GM23338 (cell line): ENCODE results near the gene STARD4. TPM values are rescaled to one million over a fixed set of nuclear protein-coding genes. Genes with fewer than 3 reads are reported as not detected.

Experiments used
- EZH2 ChIP-seq: fragments of 200-600 bp; sonication (generic); IDR thresholded peaks from one replicate; pipeline ENCODE4 v1.8.0; 2017; ENCODE audit warnings: antibody characterized with exemption, mild to moderate bottlenecking, low read depth; ENCODE audit not compliant: unreplicated experiment
- EZH2phosphoT487 ChIP-seq: fragments of 200-600 bp; sonication (generic); IDR thresholded peaks from one replicate; pipeline ENCODE4 v1.8.1; 2018; ENCODE audit warnings: antibody characterized with exemption; ENCODE audit not compliant: unreplicated experiment
- REST ChIP-seq: IDR thresholded peaks from one replicate; pipeline ENCODE4 v1.6.1; 2018; ENCODE audit warnings: antibody characterized with exemption; ENCODE audit not compliant: unreplicated experiment
- ZNF331 ChIP-seq: fragments of 250-450 bp; sonication (Bioruptor Pico); IDR thresholded peaks from 2 replicates; pipeline ENCODE4 v1.5.0; 2020; ENCODE audit warnings: low read depth, mild to moderate bottlenecking, moderate library complexity
- ZNF462 ChIP-seq: fragments of 250-450 bp; sonication (Bioruptor Pico); IDR thresholded peaks from 2 replicates; pipeline ENCODE4 v1.5.0; 2020; ENCODE audit warnings: mild to moderate bottlenecking, moderate library complexity
- polyA plus RNA-seq: library from polyadenylated mRNA; unstranded; fragments of >200 nt; fragmentation: Nextera tagmentation; extraction: Ambion mirVana; gene quantifications from 2 replicates; pipeline ENCODE4 v1.2.1, GENCODE V29; 2016
- total RNA-seq: library from RNA; depleted of rRNA; stranded (reverse); fragments of >200 nt; shearing (Covaris generic); gene quantifications from 2 replicates; pipeline ENCODE4 v1.2.3, GENCODE V29; 2014

Gene STARD4
- total and polyA plus RNA-seq, 2 experiments from 2014 or later, result 25.0 to 92.0 TPM

- TF ChIP-seq ZNF462, result no peak
- no peak for TF ChIP-seq ZNF331 (CRISPR knock-in tag)
- TF ChIP-seq EZH2, result no peak
- no peak for TF ChIP-seq EZH2phosphoT487
- TF ChIP-seq REST, result no peak
Observed at GRCh38 chr5:111548992-111549649, 36.8 kb upstream of the STARD4 start (continued).
